SK-N-MC (cell line): ENCODE measurements around the gene BDKRB1.

Experiments
- EZH2 ChIP-seq: fragments of 200-600 bp; sonication (generic); IDR thresholded peaks from one replicate; pipeline ENCODE4 v1.6.1; 2017; ENCODE audit warnings: antibody characterized with exemption
- FOXP2 ChIP-seq: optimal IDR thresholded peaks from 2 replicates; pipeline ENCODE3; 2011; ENCODE audit warnings: mild to moderate bottlenecking, moderate library complexity; ENCODE audit not compliant: insufficient read depth; ENCODE audit errors: extremely low read length, control extremely low read depth
- POLR2AphosphoS5 ChIP-seq: IDR thresholded peaks from 2 replicates; pipeline ENCODE4 v1.6.1; 2012; ENCODE audit warnings: mild to moderate bottlenecking, low read depth, low read length, borderline replicate concordance

DNA sequence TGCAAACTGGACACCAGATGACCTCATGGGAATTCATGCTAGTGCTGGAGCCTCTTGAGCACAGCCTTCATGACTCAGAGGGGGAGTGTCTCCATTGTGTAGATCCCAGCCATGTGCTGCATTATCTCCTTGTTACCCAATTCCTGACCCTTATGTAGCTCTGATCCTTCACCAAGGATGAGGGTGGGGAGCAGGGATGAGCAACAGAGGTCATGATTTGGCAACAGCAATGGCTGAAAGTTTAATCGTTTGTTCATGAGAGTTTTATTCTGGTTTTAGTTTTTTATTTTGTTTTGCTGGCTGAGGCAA, 9.5 kb upstream of the BDKRB1 start:
- TF ChIP-seq EZH2: no peak
- no peak for TF ChIP-seq POLR2AphosphoS5
- no peak for TF ChIP-seq FOXP2
